GM10266 (cell line): Measurements from ENCODE around the gene YKT6.

Source experiments
- DNase-seq: peaks from one replicate; pipeline ENCODE4 v3.0.0; 2012; ENCODE audit errors: extremely low spot score
- TF ChIP-seq, protein P1 (sequence below): IDR thresholded peaks from 2 replicates; pipeline ENCODE4 v1.5.1; 2012; ENCODE audit warnings: mild to moderate bottlenecking, low read depth; ENCODE audit not compliant: control insufficient read depth, insufficient read depth; ENCODE audit errors: missing control alignments

Gene YKT6

DNA sequence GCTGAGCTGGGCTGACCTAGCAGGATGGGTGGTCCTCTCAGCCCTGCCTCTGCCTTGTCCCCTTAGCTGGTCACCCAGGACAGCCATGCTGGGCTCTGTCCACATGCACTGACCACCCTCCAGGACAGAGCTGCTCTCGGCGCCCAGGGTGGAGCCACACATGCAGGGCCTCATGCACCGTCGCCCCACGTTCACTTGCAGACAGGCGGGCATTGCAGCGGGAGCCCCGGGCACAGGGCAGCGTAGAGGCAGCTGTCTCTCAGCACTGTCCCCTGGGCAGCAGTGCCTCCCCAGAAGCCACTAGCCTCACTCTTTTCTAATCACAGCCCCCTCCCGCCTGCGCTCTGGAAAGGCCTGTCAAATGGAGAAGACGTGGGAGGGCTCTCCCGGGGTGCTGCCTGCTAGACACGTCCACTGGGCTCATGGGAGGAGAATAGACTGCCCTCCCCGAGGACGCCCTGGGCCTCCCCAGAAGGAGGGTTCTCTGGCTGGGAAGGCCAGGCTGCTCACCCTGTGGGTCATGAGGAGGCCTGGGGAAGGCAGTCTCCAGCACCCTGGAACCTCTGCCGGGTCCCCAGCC is 37.4 kb downstream of the YKT6 start:
- DNase-seq, result no peak
- TF ChIP-seq, protein P1, sequence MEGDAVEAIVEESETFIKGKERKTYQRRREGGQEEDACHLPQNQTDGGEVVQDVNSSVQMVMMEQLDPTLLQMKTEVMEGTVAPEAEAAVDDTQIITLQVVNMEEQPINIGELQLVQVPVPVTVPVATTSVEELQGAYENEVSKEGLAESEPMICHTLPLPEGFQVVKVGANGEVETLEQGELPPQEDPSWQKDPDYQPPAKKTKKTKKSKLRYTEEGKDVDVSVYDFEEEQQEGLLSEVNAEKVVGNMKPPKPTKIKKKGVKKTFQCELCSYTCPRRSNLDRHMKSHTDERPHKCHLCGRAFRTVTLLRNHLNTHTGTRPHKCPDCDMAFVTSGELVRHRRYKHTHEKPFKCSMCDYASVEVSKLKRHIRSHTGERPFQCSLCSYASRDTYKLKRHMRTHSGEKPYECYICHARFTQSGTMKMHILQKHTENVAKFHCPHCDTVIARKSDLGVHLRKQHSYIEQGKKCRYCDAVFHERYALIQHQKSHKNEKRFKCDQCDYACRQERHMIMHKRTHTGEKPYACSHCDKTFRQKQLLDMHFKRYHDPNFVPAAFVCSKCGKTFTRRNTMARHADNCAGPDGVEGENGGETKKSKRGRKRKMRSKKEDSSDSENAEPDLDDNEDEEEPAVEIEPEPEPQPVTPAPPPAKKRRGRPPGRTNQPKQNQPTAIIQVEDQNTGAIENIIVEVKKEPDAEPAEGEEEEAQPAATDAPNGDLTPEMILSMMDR, result no peak

DNA sequence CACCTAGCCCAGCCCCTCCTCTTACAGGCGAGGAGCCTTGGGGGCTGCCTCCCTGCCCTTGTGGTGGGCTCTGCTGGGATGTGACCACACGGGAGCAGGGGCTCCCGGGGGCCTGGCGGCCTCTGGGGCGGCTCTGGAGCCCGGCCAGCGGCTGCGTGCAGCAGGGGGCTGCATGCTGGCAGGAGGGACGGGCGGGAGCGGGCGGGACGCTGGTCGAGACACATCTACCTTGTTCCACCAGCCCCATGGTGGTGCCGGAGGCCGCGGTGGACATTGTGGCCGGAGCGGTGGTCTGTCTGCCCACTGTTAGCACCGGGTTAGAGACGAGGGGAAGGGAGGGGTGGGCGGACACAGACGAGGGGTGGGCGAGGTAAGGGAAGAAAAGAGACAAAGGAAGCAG is 38.6 kb downstream of the YKT6 start:
- TF ChIP-seq, protein P1, result no peak
- DNase-seq, result no peak

DNA sequence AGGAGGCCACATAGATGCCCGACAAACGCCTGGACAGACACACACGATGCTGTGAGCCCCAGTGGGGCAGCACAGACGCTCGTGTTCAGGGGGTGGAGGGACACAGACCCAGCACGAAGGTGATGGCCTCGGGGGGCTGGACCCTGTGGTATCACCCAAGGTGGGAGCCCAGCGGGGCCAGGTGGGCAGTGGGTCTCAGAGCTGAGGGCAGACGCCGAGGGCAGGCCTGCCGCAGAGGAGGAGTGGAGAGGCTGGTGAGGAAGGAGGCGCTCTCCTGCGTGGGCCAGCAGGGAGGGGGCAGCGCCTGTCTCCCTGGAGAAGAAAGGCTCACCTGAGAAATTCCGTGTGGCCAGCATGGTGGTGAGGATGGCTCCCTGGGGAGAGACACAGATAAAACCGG is 39.6 kb downstream of the YKT6 start:
- no peak for DNase-seq
- TF ChIP-seq, protein P1, result no peak

DNA sequence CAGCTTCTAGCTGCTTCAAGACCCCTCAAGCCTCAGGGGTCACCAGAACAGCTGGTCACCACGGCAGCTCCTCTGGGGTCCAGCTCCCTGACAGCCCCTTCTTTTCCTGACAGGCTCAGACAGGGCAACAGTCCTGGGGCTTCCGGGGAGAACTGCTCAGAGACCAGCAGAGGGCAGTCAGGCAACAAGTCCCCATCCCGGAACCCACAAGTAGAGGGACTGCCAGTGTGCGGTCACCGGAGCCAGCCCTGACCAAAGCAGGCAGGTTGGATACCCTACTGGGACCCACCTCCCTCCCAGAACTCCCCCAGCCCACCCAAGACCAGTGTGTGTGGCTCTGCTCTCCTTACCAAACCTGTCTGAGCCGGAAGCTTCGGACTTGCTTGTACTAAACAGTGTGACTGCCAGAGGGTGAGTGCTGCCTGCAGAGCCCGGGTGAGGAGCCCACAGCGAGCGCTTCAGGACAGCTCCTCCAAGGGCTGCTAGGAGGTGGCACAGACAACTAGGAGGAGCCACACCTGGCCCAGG is 40.3 kb downstream of the YKT6 start:
- TF ChIP-seq, protein P1, result peak; percentile 84
- peak; percentile 90 for DNase-seq

DNA sequence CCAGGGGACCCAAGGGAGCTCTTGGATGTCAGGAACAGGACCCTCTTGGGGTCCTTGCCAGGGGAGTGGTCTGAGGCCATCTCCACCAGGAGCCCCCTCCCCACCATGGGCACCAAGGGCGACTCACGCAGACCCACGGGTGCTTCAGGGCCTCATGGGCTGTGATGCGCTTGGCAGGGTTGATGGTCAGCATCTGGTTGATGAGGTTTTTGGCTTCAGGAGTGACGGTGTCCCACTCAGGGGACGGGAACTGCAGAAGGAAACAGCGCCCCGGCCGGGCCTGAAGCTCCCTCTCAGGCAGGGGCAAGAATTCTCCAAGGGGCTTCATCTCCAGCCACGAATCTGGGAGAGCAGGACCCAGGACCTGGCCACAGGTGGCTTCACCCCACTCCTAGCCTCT is 41.3 kb downstream of the YKT6 start:
- DNase-seq, result no peak

DNA sequence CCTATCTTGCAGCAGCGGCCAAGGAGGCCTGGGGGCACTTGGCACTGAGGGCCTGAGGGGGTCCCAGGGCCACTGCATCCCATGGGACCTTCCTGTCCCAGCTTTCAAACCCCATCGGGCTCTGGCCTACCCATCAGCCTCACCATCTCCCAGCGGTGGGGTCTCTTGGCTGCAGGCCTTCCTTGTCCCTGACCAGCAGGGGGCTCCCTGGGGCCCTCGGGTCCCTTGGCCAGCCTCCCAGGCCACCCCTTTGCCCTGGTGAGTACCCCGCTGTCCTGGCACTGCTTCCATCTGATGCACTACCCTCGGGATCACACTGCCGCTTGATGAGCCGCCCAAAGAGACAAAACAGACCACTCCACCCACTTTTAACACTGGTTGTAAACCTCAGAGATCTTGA is 43.5 kb downstream of the YKT6 start:
- TF ChIP-seq, protein P1, result peak; percentile 64
- DNase-seq, result peak; percentile 79

More for the DNA sequence above, 41.3 kb downstream of the YKT6 start:
- TF ChIP-seq, protein P1, result no peak

DNA sequence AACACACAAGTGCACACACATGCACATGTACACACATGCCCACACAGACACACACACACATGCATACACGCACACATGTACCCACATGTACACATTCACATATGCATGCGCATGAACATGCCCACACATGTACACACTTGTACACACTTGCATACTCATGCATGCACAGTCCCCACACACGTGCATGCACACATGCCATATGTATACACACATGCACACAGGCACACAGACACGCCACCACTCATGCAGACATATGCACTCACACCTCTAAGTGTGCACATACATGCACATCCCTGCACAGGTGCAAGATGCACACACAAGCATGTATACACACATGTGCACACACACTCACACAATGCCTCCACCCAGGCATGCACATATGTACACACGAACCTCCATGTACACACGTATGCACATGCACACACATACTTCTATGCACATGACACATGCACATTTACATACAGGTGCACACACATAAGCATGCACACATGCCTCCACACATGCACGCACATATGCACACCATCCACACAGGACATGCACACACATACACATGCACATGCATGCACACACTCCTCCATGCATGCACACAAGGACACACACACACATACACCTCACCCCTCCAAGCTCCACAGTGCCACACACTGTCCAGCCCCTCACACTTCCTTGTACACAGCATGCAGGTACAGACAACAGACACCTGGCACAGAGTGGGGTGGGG is 45.8 kb downstream of the YKT6 start:
- no peak for DNase-seq
- TF ChIP-seq, protein P1, result no peak
